Urothelium cell line (cell line): Measurements from ENCODE around the gene KRTAP19-3.
A peak's percentile ranks its signal among the peaks of the same experiment; 100 is the strongest.
"Not testable (repeated sequence)": the region's sequence is repeated elsewhere in the genome, so short reads cannot be mapped to it uniquely, and the experiment has no call there.

Source experiments
- DNase-seq: peaks from one replicate; pipeline ENCODE4 v3.0.0; 2011; ENCODE audit warnings: low spot score, mixed read lengths
- FAIRE-seq: peaks from 2 replicates; lab custom pipeline; 2011; peaks lifted over from hg19 to GRCh38; lab: Jason Lieb, UNC

The KRTAP19-3 gene

DNA sequence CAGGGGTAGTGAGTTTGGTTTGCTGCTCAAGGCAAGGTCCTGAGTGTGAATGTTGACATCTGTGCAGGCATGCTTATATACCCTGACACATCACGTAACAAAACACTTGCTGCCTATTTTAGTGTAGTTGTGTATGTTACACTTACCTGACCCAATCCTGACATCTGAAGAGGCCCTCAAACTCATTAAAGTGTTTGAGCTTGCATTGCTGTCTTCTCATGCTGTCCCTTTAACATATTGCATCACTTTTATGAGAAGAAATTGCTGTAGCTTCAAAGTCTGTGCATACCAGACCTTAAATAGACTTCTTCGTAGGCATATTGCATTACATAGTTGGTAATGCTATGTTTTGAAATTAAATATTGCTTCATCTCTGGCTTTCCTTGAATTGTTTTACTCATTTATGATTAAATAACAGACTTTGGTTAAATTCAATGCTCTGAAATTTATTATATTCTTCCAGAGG lies at the start of gene KRTAP19-3:
Gene KRTAP19-3, minus strand, starts transcription at position 51 of the 466 bp plus-strand sequence. CDS start 56 bp downstream, outside the sequence.
- no peak for DNase-seq
- FAIRE-seq, result no peak

DNA sequence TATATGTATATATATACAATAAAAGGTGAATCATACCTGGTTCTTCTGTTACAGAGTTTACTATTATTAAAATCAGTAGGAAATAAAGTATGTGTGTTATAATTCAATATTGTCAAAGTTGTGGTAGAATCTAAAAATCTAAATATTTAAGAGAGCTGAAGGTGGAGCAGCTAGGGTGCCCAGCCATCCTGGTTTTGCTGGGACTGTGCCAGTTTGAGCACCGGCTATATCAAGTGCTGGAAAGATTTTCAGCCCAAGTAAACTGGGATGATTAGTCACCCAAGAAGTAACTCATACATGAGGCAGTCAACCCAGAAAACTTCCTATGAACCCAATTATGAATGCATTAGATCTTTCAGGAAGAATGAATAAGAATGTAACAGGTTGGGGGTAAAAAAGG lies 27.1 kb upstream of the KRTAP19-3 start:
- FAIRE-seq, result no peak
- DNase-seq, result no peak

DNA sequence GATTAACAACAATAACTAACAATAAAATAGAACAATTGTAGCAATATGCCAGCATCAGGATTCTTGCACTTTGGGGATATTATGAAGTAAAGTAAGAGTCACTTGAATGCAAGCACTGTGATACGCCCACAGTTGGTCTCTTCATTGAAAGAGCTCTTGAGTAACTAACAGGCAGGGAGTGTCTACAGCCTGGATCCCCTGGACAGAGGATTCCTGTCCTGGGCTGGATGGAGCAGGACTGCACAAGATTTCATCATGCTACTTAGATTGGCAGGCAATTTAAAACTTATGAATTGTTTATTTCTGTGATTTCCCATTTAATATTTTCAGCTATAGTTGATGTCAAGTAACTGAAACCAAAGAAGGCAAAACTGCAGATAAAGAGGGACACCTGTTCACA lies 23.9 kb upstream of the KRTAP19-3 start:
- FAIRE-seq (no peak), DNase-seq (no peak)

DNA sequence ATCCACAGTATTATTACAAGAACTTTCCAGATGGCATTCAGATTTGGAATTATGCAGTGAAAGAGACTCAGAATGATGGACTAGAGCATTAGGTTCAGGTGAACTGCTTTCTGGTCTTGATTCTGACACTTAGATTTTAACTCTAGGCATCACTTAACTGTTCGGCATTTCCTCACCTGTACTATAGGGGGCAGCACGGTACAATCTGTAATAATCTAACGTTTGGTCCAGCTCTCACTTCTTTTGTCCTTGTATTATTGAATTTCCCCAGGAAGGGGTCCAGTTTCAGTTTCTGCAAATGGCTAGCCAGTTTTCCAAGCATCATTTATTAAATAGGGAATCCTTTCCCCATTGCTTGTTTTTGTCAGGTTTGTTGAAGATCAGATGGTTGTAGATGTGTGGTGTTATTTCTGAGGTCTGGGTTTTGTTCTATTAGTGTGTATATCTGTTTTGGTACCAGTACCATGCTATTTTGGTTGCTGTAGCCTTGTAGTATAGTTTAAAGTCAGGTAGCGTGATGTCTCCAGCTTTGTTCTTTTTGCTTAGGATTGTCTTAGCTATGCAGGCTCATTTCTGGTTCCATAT lies 13.9 kb upstream of the KRTAP19-3 start:
- not testable (repeated sequence) for DNase-seq, FAIRE-seq

DNA sequence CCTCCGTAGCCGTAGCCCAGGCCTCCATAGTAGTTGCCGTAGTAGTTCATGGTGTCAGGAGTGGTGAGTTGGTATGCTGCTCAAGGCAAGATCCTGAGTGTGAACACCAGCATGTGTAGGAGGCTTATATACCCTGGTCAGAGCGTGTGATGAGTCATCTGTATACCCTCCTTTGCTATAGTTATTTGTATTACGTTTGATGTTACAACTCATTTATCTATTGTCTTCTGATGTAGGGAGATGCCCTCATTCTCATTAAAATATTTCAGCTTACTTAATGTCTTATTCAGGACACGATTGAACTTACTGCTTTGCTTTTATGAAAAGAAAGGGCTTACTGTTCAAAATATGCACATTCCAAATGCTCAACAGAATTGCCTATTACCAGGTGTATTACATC lies 10.2 kb upstream of the KRTAP19-3 start, which contains the start of gene KRTAP19-5:
Gene KRTAP19-5, minus strand, starts transcription at position 101 of the 400 bp plus-strand sequence. Its CDS starts 51 bp downstream, at position 50.
- DNase-seq (no peak), FAIRE-seq (peak; percentile 96)

DNA sequence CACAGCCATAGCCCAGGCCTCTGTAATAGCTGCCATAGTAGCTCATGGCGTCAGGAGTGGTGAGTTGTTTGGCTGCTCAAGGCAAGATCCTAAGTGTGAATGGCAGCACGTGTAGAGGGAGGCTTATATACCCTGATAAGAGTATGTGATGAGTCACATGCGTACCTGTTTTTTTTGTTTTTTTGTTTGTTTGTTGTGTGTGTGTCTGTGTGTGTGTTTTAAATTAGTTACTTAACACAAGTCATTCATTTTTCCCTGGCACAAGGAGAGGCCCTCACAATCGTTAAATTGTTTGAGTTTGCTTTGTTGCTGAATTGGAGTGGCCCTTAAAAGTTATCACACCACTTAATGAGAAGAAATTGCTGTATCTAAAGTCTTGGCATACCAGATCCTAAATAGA lies 5.3 kb upstream of the KRTAP19-3 start, which contains the start of gene KRTAP19-4:
Gene KRTAP19-4, minus strand, starts transcription at position 101 of the 400 bp plus-strand sequence. Its CDS starts 55 bp downstream, at position 46.
- FAIRE-seq (no peak), DNase-seq (no peak)

DNA sequence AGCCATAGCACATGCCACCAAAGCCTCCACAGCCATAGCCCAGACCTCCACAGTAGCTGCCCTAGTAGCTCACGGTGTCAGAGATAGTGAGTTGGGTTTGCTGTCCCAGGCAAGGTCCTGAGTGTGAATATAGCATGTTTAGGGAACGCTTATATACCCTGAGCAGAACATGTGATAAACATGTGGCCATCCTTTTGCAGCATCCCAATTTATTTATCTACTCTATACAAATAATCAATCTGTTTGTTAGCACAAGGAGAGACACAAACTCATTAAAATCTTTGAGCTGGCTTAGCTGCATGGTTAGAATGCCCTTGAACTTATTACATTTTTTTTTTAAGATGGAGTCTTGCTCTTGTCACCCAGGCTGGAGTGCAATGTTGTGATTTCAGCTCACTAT lies 4.5 kb downstream of the KRTAP19-3 start, which contains the start of gene KRTAP19-2:
Gene KRTAP19-2, minus strand, starts transcription at position 101 of the 400 bp plus-strand sequence. Its CDS starts 88 bp downstream, at position 13.
- FAIRE-seq (no peak), DNase-seq (no peak)

DNA sequence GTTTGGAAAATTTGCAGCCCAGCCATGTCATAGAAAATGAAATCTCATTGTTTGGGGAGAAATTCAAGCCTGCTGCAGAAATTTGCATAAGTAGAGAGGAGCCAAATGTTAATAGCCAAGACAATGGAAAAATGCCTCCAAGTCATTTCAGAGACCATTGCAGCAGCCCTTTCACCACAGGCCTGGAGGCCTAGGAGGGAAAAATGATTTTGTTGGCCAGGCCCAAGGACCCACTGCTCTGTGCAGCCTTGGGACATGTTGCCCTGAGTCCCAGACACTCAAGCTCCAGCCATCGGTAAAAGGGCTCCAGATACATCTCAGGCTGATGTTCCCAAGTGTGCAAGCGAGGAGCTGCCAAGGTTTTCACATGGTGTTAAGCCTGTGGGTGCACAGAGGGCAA lies 5.6 kb downstream of the KRTAP19-3 start:
- DNase-seq (no peak), FAIRE-seq (no peak)

DNA sequence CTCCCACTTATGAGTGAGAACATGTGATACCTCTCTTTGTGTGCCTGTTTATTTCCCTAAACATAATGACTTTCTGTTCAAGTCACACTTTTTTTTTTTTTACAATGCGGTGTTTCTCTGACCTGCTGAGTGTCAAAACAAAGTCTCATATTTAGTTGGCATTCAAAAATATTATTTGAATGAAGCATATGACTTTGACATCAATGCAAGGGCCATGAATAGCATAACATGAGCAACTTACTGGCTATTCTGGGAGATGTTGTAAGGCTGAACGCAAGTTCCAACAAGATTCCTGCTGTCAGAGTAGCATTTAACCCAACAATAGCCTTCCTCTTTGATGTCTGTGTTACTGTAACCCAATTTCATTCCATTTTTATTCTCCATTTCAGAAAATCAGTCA lies 9.7 kb downstream of the KRTAP19-3 start:
- FAIRE-seq, result no peak
- DNase-seq, result no peak

DNA sequence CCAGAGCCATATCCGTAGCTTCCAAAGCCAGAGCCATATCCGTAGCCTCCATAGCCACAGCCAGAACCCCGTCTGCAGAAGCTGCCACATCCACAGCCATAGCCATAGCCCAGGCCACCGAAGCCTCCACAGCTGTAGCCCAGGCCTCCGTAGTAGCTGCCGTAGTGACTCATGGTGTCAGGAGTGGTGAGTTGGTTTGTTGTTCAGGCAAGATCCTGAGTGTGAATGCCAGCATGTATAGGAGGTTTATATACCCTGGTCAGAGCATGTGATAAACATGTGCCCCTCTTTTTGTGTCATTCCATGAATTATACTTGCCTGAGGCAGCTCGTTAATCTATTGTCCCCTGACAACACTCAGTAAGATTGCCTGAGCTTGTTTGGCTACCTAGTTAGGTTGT lies 11.7 kb downstream of the KRTAP19-3 start, which contains the start of gene KRTAP19-1:
Gene KRTAP19-1, minus strand, starts transcription at position 223 of the 400 bp plus-strand sequence. Its CDS starts 50 bp downstream, at position 173.
- no peak for DNase-seq

DNA sequence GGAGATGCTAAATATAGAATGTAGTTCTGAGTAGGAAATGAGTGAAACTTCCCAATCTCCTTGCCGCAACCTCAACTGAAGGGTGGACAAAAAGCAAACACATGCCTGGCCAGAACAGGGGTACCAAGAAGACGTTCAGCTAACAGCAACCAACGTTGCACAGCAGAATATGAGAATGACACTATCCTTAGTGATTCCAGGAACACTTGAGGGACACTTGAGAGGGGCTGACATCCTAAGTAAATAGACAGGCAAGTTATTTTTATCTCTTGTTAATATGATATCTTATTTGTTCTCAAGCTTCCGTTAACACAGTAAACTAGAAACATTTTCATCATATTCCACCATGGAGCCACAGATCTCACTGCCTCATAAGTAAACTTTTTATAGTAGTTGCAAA lies 12.6 kb downstream of the KRTAP19-3 start:
- FAIRE-seq (no peak), DNase-seq (no peak)

More for the DNA sequence above, 11.7 kb downstream of the KRTAP19-3 start, which contains the start of gene KRTAP19-1:
- no peak for FAIRE-seq

DNA sequence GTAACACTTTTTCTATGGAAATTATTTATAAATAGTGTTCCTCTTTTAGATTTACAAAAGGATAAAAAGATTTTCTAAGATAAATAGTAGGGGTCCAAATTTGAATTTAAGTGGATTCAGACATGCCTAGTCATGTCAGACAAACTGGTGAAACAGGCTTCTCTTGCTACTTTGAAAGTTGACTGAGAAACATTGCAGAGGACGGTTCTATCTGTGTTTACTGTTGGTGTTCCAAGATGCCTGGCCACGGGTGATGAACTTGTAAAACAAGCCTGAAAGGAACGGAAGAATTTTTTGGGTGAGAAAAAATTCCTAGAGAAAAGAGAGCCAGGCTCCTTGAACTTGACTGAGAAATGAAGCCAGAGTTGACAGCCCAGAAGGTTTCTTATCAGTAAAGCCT lies 13.8 kb downstream of the KRTAP19-3 start:
- FAIRE-seq, result no peak
- no peak for DNase-seq

DNA sequence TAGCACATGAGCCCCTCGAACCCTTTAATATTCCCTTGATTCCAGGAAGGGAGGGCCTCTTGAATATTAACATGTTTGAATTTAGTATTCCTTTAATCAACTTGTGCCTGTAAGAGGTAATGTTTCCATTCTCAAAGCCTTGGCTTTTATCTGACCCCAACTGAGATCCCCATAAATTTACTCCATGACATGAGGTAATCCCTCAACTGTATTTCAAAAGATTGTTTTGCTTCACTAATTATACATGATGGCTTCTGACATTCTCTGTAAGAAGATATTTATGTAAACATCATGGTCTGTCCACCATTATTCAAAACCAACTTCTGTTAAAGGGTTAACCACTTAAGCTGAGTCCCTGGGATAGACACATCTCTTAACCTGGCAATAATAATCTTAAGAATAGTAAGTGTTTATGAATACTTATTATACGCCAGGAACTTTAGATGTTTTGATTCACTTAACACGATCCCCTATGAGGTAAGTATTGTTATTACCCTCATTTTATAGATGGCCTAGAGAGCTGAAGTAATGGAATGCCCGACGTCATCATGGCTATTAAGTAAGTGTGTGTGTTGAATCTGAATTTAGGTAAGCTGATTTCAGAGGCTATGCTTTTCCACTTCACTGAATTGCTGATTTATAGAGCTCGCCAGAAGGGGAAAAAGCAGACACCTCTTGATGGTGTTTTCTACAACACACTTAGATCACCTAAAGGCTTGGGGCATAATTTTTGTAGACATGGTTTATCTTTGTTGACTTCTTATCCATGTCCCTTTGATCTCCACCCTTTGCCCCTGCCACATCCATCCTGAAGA lies 22.7 kb downstream of the KRTAP19-3 start:
- FAIRE-seq (no peak), DNase-seq (no peak)

DNA sequence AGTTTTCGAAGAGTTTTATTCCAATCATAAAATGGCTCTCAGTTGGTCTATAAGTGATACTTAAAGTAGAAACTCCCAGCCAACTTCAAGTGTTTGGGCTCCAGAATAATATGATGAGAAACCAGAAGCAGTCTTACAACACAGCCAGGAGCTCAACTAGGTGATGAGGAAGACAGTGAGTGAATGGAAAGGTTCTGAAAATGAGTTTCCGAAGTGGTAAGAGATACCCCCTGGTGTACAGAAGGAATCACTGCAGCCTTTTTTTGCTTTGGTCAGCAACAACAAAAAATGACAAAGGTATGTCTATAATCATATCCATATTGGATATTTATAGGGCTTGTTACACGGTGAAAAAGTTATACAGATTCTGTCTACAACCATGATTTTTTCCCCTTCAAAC lies 28.1 kb downstream of the KRTAP19-3 start:
- DNase-seq, result peak; percentile 20
- no peak for FAIRE-seq

DNA sequence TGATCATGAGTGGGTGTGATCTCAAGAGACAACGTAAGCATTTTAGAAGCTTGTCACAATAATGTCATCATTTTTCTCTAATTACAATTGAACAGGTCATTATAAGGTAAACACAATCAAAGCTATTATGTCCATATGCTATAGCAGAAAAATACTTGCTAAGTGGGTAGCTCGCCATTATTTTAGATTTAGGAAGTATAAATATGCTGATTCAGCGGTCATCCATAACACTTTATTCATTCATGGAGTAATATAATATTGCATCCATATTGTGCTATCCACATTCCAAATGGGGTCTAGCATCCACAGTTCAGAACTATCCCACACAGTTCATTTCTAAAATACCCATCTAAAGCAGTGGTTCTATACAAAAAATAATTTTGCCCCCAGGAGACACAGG lies 43.3 kb downstream of the KRTAP19-3 start:
- DNase-seq (no peak), FAIRE-seq (no peak)

DNA sequence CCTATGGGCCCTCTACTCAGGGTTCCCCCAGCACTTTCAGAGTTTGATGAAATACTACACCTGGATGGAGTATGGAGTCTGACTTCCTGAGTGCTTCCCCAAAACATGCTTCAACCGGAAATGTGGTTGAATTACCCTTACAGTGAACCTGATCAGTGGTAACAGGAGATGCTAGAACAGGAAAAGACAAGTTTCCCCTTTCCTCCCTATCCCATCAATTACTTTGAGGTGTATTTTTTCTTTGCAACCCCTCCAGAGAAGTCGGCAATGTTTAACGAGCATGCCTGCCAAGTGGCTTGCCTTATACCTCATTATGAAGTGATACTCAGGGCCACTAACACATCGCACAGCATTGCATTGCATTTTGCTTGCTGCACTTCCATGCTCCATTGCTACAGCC lies 44.8 kb downstream of the KRTAP19-3 start:
- FAIRE-seq (peak; percentile 66), DNase-seq (no peak)

DNA sequence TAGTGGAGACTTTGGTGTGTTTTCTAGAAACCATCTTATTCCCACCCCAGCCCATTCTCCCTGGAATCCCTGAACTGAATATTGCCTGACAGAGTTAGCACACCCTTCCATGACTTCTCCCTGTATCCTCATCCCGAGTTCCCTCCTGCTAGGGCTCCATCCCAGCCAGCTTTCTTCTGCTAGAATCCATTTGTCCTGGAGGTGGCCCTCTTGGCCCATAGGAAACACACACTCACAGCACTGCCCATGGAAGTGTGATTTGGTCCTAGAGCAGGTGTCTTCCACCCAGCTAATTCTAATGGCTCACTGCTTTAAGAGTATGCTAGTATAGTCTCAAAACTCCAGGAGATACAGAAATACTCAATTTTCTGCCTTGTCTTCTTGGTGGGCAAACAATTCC lies 47.6 kb downstream of the KRTAP19-3 start:
- DNase-seq, result no peak
- FAIRE-seq, result no peak

DNA sequence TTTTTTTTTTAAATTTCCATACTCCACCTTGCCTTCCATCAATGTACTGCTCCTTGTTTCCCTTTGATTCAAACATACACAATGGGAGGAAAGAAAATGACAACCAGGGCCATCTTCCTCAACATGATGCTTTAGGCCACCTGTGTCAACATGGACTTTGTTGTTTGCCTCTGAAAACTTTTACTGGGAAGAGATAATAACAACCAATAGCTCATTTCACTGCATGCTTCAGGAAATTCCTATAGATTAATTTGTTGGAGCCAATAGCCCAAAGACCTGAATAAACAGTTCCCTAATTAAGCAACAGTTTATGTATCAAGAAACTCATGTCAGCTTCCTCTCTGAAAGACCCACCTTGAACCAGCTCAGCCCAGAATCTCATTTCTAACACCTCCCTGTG lies 48.6 kb downstream of the KRTAP19-3 start:
- no peak for FAIRE-seq
- DNase-seq, result no peak
